Activated T-helper 1 cell treated with anti-CD3 and anti-CD28 coated beads, Interleukin-2, amount 50 U/mL, for 16 hours (primary cell): ENCODE measurements around the gene CACNA1C.

Experiments used
- DNase-seq, 2 donors: peaks; one replicate each; pipeline ENCODE4 v3.0.0-alpha.2; 2020; ENCODE audit warnings: low read depth in 1 of 2, low spot score in 1 of 2

CACNA1C gene

DNA sequence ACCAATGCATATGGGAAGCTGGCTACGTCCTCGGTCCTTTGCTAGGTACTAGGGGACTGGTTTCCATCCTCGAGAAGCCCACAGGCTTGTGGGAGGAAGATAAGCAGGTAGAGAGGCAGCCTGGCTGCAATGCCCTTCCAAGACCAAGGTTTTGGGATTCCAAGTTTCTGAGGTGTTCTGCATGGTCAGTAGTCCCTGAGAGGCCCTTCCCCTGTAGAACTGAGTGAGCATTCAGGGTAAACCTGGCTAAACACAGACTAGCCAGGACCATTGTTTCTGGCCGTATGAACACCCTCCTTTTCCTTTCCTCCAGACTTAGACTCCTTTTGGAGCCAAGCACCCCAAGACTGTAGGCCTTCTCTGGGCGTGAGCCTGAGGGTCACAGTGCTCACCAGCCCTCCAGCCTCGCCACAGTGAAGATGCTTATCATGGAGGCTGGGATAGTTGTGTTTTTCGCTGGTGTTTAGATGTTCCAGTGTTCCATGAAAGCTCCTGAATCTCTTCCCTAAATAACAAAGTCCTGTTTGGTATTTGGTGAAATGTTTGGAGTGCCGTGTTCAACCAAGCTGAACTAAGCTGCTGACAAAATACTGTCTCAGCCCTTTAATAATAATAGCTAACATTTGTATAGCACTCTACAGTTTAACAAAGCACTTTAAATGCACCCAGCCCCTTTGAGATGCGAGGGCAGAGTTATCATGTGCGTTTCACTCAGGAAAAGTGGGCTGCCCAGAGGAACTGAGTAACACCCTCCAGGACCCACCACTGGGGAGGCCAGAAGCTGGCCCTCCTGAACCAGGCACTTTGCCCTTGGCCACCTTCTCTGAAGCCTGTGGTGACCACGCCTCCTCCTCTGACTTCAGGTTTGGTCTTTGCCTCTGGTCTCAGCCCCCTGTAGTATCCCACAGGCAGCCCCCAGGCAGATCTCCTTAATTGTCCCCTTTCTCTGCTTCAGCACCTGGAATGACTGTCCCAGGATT lies 284.5 kb downstream of the CACNA1C start:
- no peak for DNase-seq

DNA sequence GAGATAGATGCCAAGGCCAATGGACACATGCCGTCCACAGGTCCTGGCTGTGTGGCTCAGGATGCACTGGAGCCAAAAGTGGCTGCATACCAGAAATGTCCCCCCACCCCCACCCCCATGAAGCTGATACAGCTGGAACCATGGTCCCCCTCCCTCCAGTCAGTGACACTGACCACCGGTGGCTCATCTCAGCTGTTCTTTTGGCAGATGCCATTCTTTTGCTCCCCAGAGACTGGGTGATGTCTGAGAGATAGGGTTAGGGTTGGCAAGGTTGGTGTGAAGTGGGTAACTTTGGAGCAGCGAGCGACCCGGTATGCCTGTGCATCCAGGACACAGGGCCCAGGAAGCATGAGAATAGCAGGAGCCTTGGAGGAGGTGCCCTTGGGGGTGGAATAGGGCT lies 285.6 kb downstream of the CACNA1C start:
- DNase-seq = no peak

DNA sequence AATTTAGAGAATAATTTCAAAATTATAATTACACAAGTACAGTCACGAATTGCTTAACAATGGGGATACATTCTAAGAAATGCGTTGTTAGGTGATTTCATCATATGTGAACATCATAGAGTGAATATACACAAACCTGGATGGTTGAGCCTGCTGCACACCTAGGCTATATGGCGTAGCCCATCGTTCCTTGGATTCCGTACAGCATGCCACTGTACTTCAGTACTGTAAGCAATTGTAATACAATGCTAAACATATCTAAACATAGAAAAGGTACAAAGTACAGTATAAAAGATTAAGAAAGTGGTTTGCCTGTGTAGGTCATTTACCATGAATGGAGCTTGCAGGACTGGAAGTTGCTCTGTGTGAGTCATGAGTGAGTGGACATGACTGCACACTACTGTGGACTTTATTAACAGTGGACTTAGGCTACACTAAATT lies 286.2 kb downstream of the CACNA1C start:
- DNase-seq = no peak

DNA sequence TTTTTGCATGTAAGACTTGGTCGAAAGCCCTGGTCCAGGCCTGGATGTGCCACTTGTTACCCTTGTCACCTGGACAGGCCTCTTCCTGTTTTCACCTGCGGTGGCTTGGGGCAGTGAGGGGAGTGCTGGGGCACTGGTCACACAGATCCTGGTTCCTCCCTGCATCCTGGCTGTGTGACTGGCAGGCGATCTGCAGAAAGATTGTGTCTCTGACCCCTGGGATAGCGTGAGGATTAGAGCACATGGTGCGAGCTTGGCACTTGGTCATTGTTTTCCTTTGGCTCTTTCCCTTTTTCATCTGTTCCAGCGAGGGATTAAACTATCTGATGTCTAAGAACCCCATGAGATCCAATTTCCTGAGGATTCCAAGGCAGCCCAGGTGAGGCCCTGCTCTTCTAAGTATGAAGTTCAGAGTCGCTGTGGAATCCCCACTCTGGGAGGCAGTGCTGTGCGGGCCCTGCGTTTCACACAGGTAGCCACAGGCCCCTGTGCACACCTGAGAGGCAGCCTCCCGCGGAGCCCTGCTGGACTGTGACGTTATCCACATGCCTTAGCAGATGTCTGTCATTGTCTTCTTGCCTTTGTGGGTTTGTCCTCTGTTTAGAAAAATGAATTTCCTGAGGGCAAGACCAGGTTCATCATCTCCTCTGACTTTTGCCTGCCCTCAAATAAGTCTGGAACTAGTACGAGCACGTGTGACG lies 288.4 kb downstream of the CACNA1C start:
- DNase-seq = no peak

DNA sequence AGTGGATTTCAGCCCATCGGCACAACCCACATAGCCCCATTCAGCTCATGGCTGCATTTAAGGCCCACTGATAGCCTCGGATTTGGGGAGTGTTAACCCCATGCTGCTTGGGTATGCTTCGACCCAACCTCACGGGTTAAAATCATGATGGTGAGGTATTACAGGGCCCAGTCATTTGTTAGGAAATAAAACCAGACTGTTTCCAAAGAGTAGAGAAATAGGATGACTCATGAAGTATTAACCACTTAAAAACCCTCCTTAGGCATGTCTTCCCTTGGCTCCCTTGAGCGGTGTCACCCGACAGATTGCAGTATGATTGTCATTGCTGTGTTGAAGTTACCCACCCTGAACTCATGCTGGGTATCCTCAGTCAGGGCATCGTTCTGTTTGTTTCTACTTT lies 289.1 kb downstream of the CACNA1C start:
- no peak for DNase-seq

DNA sequence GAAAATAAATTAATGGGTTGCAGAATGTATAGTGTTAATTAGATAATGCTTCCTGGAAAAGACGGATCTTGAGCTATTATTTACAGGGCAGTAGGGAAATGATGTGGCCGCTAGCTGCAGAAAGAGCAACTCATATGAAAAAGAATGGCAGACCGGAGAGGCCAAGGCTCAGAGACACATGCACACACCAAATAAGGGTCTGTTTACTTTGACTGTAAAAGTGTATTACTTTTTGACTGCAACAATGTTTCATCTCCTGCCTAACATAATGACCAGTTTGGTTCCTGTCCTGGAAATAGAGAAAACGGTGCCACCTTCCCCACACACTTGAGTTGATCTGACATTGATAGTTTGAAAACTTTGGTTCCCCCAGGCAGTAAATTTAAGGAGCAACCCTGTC lies 290.9 kb downstream of the CACNA1C start:
- no peak for DNase-seq

DNA sequence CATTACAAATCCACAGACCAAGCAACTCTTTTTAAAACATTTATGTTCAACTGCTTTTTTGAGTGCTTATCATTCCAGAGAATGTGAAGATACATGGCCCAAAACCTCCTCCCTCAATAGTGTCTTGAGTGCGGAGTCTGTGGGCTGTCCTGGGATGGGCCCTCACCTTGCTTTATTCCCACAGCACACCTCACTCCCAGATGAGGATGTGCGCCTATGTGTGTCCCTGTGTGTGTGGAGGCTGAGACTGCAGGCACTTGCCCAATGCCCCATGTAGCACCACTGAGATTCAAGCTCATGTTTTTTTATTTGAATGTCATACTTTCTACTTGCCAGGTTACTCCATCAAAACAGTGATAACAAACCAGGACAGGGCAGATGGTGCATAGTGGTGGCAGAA lies 291.7 kb downstream of the CACNA1C start:
- DNase-seq = no peak

DNA sequence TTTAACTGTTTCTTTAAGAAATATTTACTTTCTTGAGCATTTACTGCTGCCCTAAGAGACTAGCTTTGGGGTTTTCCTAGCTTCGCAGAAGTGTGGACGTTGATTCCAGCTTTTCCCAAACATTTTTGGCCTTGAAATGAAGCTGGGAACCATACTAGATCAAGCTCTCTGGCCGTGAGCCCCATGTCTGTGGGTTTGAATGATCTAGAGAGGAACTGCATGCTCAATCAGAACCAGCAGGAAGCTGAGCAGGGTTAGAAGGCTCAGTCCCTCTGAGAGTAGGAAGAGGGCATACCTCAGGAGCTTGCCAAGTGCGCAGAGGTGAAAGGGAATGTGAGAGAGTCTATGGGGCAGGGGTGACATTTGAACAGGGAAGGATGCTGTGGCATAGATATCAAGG lies 292.1 kb downstream of the CACNA1C start:
- DNase-seq = no peak

DNA sequence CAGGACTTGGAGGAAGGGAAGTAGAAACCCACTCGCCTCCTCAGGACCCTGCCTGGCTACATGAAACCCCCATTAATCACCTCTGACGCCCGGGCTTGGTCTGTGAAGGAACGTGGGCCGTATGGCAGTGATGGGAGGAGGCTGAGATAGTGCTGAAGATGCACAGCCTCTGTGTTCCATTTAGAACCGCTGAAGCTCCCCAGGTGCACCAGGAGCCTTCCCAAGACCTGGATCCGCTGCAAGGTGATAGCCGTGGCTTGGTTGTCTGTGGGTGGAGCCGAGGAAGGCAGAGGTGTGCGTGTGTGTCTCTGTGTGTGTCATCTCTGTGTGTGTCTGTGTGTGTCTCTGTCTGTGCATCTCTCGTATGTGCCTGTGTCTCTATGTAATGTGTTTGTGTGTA lies 293.1 kb downstream of the CACNA1C start:
- no peak for DNase-seq

DNA sequence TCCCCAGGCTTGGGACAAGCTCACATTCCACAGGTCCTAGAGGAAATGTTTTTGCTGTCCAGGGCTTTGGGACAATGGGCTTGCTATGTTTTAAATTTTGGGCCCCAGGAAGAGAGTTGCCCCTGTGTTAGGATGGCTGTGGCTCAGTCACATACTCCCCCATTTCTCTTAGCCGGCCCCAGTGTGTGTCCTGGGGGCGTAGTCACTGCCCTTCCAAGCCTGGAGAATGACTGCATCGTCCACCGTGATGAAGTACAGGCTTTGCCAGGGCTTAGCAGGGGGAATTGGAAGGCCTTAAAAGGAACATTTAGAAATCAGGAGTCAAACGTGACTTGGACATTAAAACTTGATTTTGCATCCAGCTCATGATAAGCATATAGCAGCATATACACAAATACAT lies 293.6 kb downstream of the CACNA1C start:
- DNase-seq = no peak

DNA sequence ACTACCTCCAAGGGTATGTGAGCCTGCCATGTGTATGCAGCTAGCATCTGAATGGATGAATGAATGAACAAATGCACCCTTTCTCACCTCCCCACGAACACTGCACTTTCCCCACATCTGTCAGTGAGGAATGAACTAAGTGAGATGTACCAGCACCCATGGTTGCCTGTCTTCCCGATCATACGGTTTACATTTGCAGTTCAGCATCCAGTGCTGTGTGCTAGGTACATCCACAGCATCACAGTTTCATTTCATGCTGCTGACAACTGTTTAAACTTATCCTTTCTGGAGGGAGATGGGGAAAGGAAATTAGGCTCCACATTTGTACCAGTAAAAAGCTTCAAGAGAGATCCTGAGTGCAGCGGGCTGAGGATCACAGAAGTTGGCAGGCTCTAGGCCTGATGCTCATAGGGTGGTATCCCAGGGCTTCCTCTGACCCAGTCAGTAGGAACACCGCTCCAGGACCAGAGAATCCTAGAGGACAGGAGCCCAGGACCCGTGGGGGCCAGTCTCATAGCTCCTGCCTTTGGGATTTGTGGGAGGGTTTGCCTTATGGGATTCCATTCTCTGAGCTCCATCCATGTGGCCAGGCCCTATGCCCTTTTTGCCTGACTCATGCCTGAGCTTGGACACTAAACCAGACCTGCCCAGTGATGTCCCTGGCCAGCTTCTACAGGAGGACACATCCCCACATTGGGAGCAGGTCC lies 294.5 kb downstream of the CACNA1C start:
- no peak for DNase-seq

DNA sequence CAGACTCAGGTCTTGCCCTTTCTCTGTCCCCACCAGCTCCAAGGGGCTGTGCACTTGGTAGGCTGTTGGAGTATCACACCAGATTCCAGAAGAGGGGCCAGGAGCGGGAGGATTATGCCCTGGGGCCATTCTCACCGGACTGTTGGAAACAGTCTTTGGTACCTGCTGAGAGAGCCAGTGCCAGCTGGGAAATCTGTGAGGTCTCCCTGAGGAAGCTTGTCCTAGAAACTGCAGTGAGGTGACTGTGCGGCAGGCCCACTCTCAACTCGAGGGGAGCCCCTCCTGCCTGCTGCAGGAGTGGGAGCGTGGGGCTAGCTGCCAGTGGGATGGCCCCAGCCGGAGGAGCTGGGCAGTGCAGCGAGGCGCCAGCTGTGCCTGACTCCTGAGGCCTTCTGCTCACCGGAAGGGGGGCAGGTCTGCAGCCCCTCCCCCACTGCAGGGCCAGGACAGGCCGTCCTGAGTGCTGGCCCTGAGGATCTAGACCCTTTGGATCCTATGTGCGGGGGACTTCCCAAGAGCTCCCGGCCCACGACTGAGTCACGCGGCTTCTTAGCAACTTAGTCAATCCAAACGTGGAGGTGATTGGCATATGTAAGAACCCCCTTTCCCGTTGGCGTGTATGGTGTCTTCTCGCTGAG lies 295.2 kb downstream of the CACNA1C start:
- DNase-seq = no peak

DNA sequence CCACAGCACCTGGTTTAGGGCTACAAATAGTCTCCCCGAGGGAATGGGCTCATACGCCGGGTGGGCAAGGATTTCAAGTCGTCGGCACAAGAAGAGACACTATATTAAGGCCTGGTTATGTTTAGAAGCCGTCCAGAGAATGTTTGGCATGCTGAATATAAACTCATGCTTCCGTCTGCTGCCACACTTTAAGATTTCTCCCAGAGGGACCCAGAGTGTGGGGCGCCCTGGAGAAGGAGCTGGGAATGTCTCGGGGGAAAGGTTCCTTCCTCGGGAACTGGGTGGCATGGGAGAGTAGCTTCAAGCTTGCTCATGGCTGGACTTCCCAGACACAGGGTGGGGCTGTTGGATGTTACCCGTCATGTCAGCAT lies 295.7 kb downstream of the CACNA1C start:
- DNase-seq = no peak

DNA sequence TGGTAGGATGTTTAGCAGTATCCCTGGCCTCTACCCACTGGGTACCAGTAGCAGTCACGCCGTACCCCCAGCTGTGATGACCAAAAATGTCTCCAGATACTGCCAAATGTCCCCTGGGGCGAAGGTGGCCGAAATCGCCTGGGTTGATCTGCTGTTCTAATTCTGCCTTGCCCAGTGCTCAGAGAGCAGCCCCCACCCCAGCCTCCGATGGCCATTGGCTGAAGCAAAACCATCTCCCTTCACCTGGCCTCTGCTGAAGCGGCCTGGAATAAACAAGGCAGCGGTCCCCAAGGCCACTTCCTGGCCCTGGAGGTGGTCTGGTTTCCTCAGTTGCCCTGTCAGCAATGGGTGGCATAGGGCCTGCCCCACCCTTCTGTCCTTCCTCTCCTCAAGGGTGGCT lies 298.4 kb downstream of the CACNA1C start:
- no peak for DNase-seq

DNA sequence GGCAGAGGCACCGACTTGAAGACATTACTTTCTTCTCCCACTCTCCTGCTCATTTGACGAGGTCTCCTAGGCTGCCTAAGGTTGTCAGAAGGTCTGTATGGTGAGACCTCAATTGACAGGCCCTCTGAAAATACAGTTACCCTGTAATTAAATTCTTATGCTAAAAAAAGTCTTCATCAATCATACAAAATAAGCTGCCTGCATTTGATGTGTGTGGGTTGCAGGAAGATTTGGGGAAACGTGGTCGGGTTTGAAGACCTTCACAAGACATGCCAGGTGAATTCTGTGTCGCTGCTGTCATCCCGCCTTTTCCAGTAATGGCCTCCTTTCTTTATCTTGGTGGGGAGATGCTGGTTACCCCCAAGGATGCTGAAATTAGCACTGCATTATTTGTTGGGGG lies 299.4 kb downstream of the CACNA1C start:
- DNase-seq = no peak

DNA sequence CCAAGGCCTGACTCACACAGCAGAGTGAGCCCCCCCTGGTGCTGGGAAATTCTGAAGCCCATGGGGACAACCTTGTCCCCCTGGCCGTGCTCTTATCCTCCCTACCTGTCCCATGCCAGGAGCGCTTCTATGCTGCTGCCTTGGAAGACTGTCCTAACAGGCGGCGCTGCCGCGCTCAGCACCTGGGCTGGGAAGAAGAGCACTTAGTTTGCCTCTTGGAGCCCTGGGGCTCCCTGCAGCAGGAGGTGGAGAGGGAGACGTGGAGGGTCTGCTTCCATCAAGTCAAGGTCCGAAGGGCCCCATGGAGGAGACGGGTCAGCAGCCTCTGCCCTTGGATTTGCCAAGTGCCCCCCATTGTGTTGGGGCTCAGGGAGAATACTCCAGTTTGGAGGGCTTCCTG lies 300.5 kb downstream of the CACNA1C start:
- no peak for DNase-seq

DNA sequence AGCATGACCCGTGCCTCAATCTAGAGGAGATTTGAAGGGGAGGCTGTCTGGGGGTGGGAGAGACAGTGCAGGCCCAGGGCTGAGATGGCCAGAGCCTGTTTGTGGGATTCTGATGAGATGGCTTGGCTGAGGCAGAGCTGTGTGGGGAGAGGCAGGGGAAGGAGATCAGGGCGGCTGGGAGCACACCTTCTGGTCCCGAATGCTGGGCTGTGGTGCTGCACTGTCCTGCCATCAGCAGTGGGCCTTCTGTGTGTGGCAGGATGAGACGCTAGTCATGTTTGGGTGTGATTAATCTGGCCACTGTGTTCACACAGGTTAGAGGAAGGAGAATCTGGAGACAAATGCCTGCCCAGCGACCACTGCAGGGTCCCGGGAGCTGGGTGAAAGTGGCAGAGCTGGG lies 300.9 kb downstream of the CACNA1C start:
- no peak for DNase-seq

DNA sequence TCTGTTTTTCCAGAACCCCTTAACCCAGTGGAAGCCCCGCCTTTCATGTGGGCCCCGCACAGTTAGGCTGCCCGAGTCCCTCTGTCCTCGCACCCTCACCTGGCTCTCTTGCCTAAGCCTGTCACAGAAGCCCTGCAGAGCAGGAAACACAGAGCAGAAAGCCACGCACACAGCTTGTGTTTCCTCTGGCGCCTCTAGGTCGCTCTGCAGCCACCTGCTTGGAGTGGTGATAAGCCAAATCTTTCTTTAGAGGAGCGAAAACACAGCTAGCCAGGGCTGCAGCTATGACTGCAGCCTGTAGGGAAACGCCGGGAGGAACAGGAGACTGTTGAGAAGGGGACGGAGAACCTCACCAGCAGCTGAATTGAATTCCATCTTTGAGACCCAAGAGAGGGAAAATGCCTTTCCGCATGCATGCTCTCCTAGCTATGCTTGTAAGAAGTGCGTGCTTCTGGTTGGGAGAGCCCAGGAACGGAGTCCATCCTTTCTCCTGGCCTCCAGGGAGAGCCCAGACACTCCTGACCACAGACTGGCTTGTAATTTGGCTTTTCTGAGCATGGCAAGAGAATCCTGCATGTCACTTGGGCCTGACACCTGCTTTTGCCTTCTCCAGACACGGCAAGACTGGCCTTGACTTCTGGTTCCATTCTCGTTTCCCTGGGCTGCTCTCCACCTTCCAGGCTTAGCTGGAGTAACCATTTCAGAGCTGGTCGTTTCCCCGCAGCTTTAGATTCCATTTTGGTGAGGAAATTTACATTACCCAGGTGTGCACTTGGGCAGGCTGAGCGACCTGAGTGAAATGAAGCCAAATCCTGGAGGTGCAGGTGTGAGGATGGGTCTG lies 301.6 kb downstream of the CACNA1C start:
- DNase-seq = no peak

DNA sequence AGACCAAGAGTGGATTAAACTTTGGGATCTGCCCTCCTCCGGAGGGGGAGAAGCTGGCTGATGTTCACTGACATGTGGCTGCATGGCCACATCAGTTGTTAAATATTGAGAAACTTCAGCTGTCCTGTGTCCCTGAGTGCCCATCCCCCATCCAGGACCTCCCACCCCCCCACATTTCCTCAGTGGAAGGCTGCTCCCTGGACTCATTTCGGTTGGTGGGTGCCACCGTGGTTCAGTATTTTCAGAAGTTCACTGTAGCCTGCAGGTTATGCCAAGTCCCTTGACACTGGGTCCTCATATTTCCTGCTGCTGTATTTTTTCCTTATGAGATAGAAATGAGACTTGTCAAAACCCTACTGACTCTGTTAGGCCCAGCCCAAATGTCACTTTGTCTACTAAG lies 302.4 kb downstream of the CACNA1C start:
- DNase-seq = no peak

DNA sequence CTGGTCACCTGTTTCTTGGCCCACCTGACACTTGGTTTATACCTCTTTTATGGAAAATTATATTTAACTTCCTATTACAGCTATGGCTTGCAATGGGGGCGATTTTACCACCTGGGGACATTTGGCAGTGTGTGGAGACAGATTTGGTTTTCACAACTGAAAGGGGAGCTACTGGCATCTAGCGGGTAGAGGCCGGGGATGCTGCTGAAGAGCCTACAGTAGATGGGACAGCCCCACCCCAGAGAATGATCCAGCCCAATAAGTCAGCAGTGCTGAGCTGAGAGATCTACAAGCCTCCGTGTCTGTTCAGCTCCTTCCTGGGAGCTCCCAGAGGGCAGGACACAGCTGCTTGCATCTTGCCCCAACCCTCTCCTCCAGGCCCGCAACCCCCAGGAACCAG lies 302.8 kb downstream of the CACNA1C start:
- DNase-seq = no peak
